ENCODE measurements around the gene GPATCH4. TPM values are rescaled to one million over a fixed set of nuclear protein-coding genes. Genes with fewer than 3 reads are reported as not detected.

Gene GPATCH4
- total RNA-seq, 1 donor from 2014 or later: 30.7 TPM

- no peak for DNase-seq (ENCODE audit: extremely low spot score, unreplicated experiment)
- TF ChIP-seq CTCF (conservative IDR thresholded peaks at IDR 0.05): peak; percentile 52
- H3K4me3 Mint-ChIP-seq: no peak overlapping the region
- H3K27ac Mint-ChIP-seq: no peak overlapping the region
- no peaks in the 10 kb centered on the region for H3K9me3 Mint-ChIP-seq
- H3K4me1 Mint-ChIP-seq (ENCODE audit: unreplicated experiment): peaks cover 4% of the 10 kb centered on the region
- peaks cover 14% of the 10 kb centered on the region for H3K27me3 Mint-ChIP-seq
- no peaks in the 10 kb centered on the region for H3K36me3 Mint-ChIP-seq
Observed at GRCh38 chr1:156584813-156585212, 16.5 kb downstream of the GPATCH4 start.

GRCh38 chr1:156583821-156584622 lies 17.3 kb downstream of the GPATCH4 start:
- Mint-ChIP-seq H3K9me3 (no peaks in the 10 kb centered on the region), H3K4me3 (no peak overlapping the region), H3K27ac (peak overlapping the region; percentile 29), H3K27me3 (peaks cover 14% of the 10 kb centered on the region), H3K36me3 (no peaks in the 10 kb centered on the region), H3K4me1 (ENCODE audit: unreplicated experiment) (peaks cover 4% of the 10 kb centered on the region)
- TF ChIP-seq CTCF (conservative IDR thresholded peaks at IDR 0.05): peak; percentile 92
- no peak for DNase-seq (ENCODE audit: extremely low spot score, unreplicated experiment)

GRCh38 chr1:156582388-156583017 lies 18.8 kb downstream of the GPATCH4 start:
- Mint-ChIP-seq H3K27me3 (peaks cover 14% of the 10 kb centered on the region), H3K36me3 (no peaks in the 10 kb centered on the region), H3K4me3 (no peak overlapping the region), H3K9me3 (no peaks in the 10 kb centered on the region), H3K4me1 (ENCODE audit: unreplicated experiment) (peaks cover 11% of the 10 kb centered on the region), H3K27ac (no peak overlapping the region)
- no peak for TF ChIP-seq CTCF (conservative IDR thresholded peaks at IDR 0.05)
- DNase-seq (ENCODE audit: extremely low spot score, unreplicated experiment): no peak

GRCh38 chr1:156581661-156582387 lies 19.5 kb downstream of the GPATCH4 start:
- Mint-ChIP-seq H3K4me3 (no peak overlapping the region), H3K27me3 (peaks cover 14% of the 10 kb centered on the region), H3K36me3 (no peaks in the 10 kb centered on the region), H3K27ac (no peak overlapping the region), H3K9me3 (no peaks in the 10 kb centered on the region), H3K4me1 (ENCODE audit: unreplicated experiment) (peaks cover 13% of the 10 kb centered on the region)
- no peak for TF ChIP-seq CTCF (conservative IDR thresholded peaks at IDR 0.05)
- no peak for DNase-seq (ENCODE audit: extremely low spot score, unreplicated experiment)

- Mint-ChIP-seq H3K4me3 (no peak within 1 kb of the TSS), H3K9me3 (no peaks in the 10 kb centered on the region), H3K4me1 (ENCODE audit: unreplicated experiment) (peaks cover 13% of the 10 kb centered on the region)
Observed at GRCh38 chr1:156579472-156579871, 21.8 kb downstream of the GPATCH4 start, which contains the start of gene TTC24. Gene TTC24, plus strand, starts transcription at chr1:156579723. Its CDS starts 1,642 bp downstream, at chr1:156581365.

More at GRCh38 chr1:156579472-156579871, 21.8 kb downstream of the GPATCH4 start, which contains the start of gene TTC24:
- peaks cover 16% of the 10 kb centered on the region for H3K27me3 Mint-ChIP-seq
- H3K36me3 Mint-ChIP-seq: no peaks in the 10 kb centered on the region
- H3K27ac Mint-ChIP-seq: no peak within 1 kb of the TSS
- no peak for TF ChIP-seq CTCF (conservative IDR thresholded peaks at IDR 0.05)
- DNase-seq (ENCODE audit: extremely low spot score, unreplicated experiment): no peak
